DOHH2 (cell line): ENCODE data around the gene LCT.

Experiments used
- EZH2phosphoT487 ChIP-seq: fragments of 200-600 bp; sonication (generic); IDR thresholded peaks from 2 replicates; pipeline ENCODE4 v1.6.1; 2017; ENCODE audit warnings: borderline replicate concordance, mild to moderate bottlenecking, antibody characterized with exemption, low read length, moderate library complexity, mixed read lengths
- TF ChIP-seq, protein P1 (sequence below): fragments of 200-600 bp; sonication (generic); IDR thresholded peaks from one replicate; pipeline ENCODE4 v1.5.1; 2014; ENCODE audit warnings: antibody characterized with exemption, mild to moderate bottlenecking, low read depth, low read length; ENCODE audit not compliant: poor library complexity, severe bottlenecking

DNA sequence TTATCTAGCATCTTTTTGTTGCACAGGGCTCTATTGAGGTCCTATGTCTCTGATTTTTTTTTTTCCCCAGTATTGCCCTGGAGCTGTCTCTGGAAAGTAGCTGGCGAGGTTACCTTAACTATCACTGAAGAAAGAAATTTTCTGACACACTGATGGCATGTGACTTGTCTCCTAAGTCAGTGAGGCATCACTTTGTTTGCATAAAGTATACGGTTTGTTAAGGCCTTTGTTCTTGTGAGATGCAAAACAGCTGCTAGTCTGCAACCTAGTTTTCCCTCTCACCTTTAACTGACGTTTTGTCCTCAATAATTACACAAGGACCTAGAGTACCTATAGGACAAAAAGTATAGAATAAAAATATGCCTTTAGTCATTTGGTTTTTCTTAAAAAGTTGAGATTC is 53.5 kb downstream of the LCT start:
- TF ChIP-seq, protein P1, sequence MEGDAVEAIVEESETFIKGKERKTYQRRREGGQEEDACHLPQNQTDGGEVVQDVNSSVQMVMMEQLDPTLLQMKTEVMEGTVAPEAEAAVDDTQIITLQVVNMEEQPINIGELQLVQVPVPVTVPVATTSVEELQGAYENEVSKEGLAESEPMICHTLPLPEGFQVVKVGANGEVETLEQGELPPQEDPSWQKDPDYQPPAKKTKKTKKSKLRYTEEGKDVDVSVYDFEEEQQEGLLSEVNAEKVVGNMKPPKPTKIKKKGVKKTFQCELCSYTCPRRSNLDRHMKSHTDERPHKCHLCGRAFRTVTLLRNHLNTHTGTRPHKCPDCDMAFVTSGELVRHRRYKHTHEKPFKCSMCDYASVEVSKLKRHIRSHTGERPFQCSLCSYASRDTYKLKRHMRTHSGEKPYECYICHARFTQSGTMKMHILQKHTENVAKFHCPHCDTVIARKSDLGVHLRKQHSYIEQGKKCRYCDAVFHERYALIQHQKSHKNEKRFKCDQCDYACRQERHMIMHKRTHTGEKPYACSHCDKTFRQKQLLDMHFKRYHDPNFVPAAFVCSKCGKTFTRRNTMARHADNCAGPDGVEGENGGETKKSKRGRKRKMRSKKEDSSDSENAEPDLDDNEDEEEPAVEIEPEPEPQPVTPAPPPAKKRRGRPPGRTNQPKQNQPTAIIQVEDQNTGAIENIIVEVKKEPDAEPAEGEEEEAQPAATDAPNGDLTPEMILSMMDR, result no peak
- no peak for TF ChIP-seq EZH2phosphoT487
